BJ (cell line): ENCODE data around the gene FRS3. TPM values are rescaled to one million over a fixed set of nuclear protein-coding genes. Genes with fewer than 3 reads are reported as not detected.

Experiments used
- CTCF ChIA-PET: fragments of 350-600 bp; formaldehyde crosslinking; extraction: SDS; loops from one replicate; lab custom pipeline; 2021; ENCODE audit warnings: antibody characterized with exemption, inconsistent platforms; lab: Yijun Ruan, JAX
- POLR2A ChIA-PET: fragments of 300-600 bp; sonication (Branson Sonifier 250); formaldehyde crosslinking; extraction: SDS; loops from one replicate; lab custom pipeline; 2021; ENCODE audit warnings: antibody characterized with exemption; lab: Charles Lee
- DNase-seq: peaks from one replicate; pipeline ENCODE4 v3.0.0-alpha.2; 2011; ENCODE audit warnings: low read depth
- H3K27me3 ChIP-seq: 2 replicates; pipeline ENCODE4 v1.6.0; 2011; ENCODE audit warnings: low read length; ENCODE audit not compliant: control insufficient read depth, insufficient read depth
- H3K36me3 ChIP-seq: 2 replicates; pipeline ENCODE4 v1.5.1; 2011; ENCODE audit warnings: low read length; ENCODE audit not compliant: control insufficient read depth, insufficient read depth
- H3K4me3 ChIP-seq: 2 replicates; pipeline ENCODE4 v1.5.1; 2011; ENCODE audit warnings: low read depth, mild to moderate bottlenecking, control low read depth, low read length
- polyA plus RNA-seq: library from polyadenylated mRNA; depleted of rRNA; stranded (reverse); fragments of >200 nt; gene quantifications from 2 replicates; pipeline ENCODE4 v1.2.3, GENCODE V29; 2011
- TF ChIP-seq, protein P1 (sequence below): IDR thresholded peaks from 2 replicates; pipeline ENCODE4 v1.5.1; 2011; ENCODE audit warnings: low read depth, mild to moderate bottlenecking, control low read depth, inconsistent platforms, low read length, moderate library complexity; ENCODE audit not compliant: insufficient read depth

Gene FRS3
- polyA plus RNA-seq, 1 experiment, result 3.3 TPM

- Histone ChIP-seq H3K4me3 (no peak overlapping the region), H3K27me3 (peaks cover 11% of the 10 kb centered on the region), H3K36me3 (no peaks in the 10 kb centered on the region)
- TF ChIP-seq, protein P1, sequence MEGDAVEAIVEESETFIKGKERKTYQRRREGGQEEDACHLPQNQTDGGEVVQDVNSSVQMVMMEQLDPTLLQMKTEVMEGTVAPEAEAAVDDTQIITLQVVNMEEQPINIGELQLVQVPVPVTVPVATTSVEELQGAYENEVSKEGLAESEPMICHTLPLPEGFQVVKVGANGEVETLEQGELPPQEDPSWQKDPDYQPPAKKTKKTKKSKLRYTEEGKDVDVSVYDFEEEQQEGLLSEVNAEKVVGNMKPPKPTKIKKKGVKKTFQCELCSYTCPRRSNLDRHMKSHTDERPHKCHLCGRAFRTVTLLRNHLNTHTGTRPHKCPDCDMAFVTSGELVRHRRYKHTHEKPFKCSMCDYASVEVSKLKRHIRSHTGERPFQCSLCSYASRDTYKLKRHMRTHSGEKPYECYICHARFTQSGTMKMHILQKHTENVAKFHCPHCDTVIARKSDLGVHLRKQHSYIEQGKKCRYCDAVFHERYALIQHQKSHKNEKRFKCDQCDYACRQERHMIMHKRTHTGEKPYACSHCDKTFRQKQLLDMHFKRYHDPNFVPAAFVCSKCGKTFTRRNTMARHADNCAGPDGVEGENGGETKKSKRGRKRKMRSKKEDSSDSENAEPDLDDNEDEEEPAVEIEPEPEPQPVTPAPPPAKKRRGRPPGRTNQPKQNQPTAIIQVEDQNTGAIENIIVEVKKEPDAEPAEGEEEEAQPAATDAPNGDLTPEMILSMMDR, result no peak
- POLR2A ChIA-PET, result no interaction called here
- CTCF ChIA-PET, result interaction anchor here (1.2 kb wide), 1 partner anchor 24 kb away, joined by 3 read pairs; no protein-coding TSS in a partner anchor
- DNase-seq, result no peak
Measured at GRCh38 chr6:41758641-41759035, 21.1 kb downstream of the FRS3 start.

- peaks cover 11% of the 10 kb centered on the region for H3K27me3 ChIP-seq
- H3K4me3 ChIP-seq, result no peak overlapping the region
- TF ChIP-seq, protein P1, result no peak
- POLR2A ChIA-PET, result no interaction called here
- H3K36me3 ChIP-seq, result no peaks in the 10 kb centered on the region
- no peak for DNase-seq
- CTCF ChIA-PET, result no interaction called here
Measured at GRCh38 chr6:41757931-41758640, 21.6 kb downstream of the FRS3 start.

GRCh38 chr6:41757271-41757670 is 22.4 kb downstream of the FRS3 start:
- CTCF ChIA-PET, result no interaction called here

DNA sequence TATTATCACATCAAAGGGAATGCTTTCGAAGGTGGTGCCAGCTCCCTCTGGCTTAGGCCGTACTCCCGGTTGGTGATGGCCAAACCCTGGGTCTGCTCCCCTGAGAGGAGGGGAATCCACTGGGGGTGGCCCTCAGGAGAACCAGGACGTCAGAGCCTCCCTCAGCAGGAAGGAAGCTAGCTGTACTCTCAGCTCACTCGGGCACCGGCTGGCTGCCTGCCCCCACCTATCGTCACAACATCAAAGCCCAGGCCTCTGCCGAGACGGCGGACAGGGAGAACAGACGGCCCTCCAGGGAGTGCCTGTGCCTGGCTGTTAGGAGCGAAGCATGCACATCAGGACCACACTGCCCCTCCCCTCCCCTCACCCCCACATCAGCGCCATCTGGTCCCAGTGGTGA is 23.3 kb downstream of the FRS3 start:
- Histone ChIP-seq H3K4me3 (no peak overlapping the region), H3K36me3 (no peaks in the 10 kb centered on the region), H3K27me3 (peaks cover 11% of the 10 kb centered on the region)
- no peak for DNase-seq
- CTCF ChIA-PET, result interaction anchor here (1.1 kb wide), 1 partner anchor 388 kb away, joined by 3 read pairs; no protein-coding TSS in a partner anchor
- TF ChIP-seq, protein P1, result no peak
- POLR2A ChIA-PET, result no interaction called here

More at GRCh38 chr6:41757271-41757670, 22.4 kb downstream of the FRS3 start:
- POLR2A ChIA-PET, result no interaction called here
- H3K4me3 ChIP-seq, result no peak overlapping the region
- no peak for DNase-seq
- peaks cover 11% of the 10 kb centered on the region for H3K27me3 ChIP-seq
- TF ChIP-seq, protein P1, result no peak
- no peaks in the 10 kb centered on the region for H3K36me3 ChIP-seq

DNA sequence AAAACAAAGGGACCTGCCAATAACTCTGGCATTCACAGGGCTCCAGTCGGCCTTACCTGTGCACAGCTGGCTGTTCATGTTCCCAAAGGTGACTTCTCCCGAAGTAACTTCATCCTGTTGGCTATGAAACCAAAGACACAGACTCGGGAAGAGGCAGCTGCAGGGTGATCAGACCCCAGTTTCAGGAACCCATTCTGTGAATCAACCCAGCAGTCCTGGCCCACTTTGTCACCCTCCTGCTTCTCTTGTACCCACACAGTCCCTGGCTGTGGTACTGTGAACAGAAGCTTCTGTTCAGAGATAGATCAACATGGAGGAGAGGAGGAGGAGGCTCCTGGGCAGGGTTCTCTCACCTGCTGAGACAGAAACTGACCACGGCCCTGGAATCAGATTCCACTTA is 23.8 kb downstream of the FRS3 start:
- no peak for DNase-seq
- POLR2A ChIA-PET, result no interaction called here
- CTCF ChIA-PET, result interaction anchor here (1.1 kb wide), 1 partner anchor 387 kb away, joined by 3 read pairs; no protein-coding TSS in a partner anchor
- H3K27me3 ChIP-seq, result peaks cover 11% of the 10 kb centered on the region
- no peak overlapping the region for H3K4me3 ChIP-seq
- TF ChIP-seq, protein P1, result no peak
- H3K36me3 ChIP-seq, result no peaks in the 10 kb centered on the region
